Panc1 (cell line): ENCODE results near the gene SELENBP1. TPM values are rescaled to one million over a fixed set of nuclear protein-coding genes. Genes with fewer than 3 reads are reported as not detected.

Experiments
- ATAC-seq: fragments of 200-7000 bp; cut with Tn5 transposase; 2 replicates; pipeline ENCODE4 v1.9.1; 2020; ENCODE audit warnings: mild to moderate bottlenecking, moderate library complexity
- BruUV-seq: library from RNA; stranded (reverse); fragments of 400-500 nt; replicated peaks from 2 replicates; lab custom pipeline; 2021; lab: Mats Ljungman, UMichigan
- CTCF ChIA-PET: fragments of 300-600 bp; sonication (Branson Sonifier 250); formaldehyde crosslinking; loops from one replicate; lab custom pipeline; 2022; ENCODE audit warnings: antibody characterized with exemption; lab: Charles Lee
- POLR2A ChIA-PET: fragments of 300-600 bp; sonication (Branson Sonifier 250); formaldehyde crosslinking; loops from one replicate; lab custom pipeline; 2022; ENCODE audit warnings: antibody characterized with exemption; lab: Charles Lee
- DNase-seq: peaks from one replicate; pipeline ENCODE4 v3.0.0-alpha.2; 2010; ENCODE audit warnings: low read depth, low spot score
- H3K27ac ChIP-seq: 2 replicates; pipeline ENCODE4 v1.5.1; 2011; ENCODE audit warnings: mild to moderate bottlenecking, low read length, inconsistent platforms
- H3K27me3 ChIP-seq: fragments of 200-500 bp; sonication (Bioruptor generic); 2 replicates; pipeline ENCODE4 v1.6.0; 2014; ENCODE audit warnings: low read length, inconsistent platforms; ENCODE audit not compliant: control insufficient read depth, insufficient read depth
- H3K36me3 ChIP-seq: fragments of 200-500 bp; sonication (Bioruptor generic); 2 replicates; pipeline ENCODE4 v1.5.1; 2014; ENCODE audit warnings: inconsistent platforms, mild to moderate bottlenecking, low read length, moderate library complexity; ENCODE audit not compliant: control insufficient read depth, insufficient read depth
- H3K4me1 ChIP-seq: 2 replicates; pipeline ENCODE4 v1.5.1; 2011; ENCODE audit warnings: inconsistent platforms, mild to moderate bottlenecking, low read length, moderate library complexity; ENCODE audit not compliant: control insufficient read depth, insufficient read depth
- H3K4me3 ChIP-seq, 2 experiments: 2 replicates each; pipeline ENCODE4 v1.5.1; 2011 to 2012; ENCODE audit warnings: low read depth in 2 of 2, low read length in 2 of 2, mild to moderate bottlenecking in 2 of 2, inconsistent platforms in 1 of 2, moderate library complexity in 1 of 2
- H3K9me3 ChIP-seq: fragments of 200-500 bp; sonication (Bioruptor generic); 2 replicates; pipeline ENCODE4 v1.5.1; 2014; ENCODE audit warnings: low read depth, mild to moderate bottlenecking, inconsistent platforms, low read length, moderate library complexity; ENCODE audit not compliant: control insufficient read depth, insufficient read depth
- CTCF ChIP-seq: fragments of 450-650 bp; IDR thresholded peaks from 2 replicates; pipeline ENCODE4 v1.5.1; 2017; ENCODE audit warnings: mild to moderate bottlenecking
- POLR2AphosphoS5 ChIP-seq: IDR thresholded peaks from 2 replicates; pipeline ENCODE4 v1.6.1; 2012; ENCODE audit warnings: mild to moderate bottlenecking, low read depth, low read length, moderate library complexity
- REST ChIP-seq, 2 experiments: IDR thresholded peaks; 2 replicates each; pipeline ENCODE4 v1.6.1; 2011 to 2012; ENCODE audit warnings: low read depth in 2 of 2, control low read depth in 1 of 2, low read length in 1 of 2, mild to moderate bottlenecking in 1 of 2, moderate library complexity in 1 of 2; ENCODE audit not compliant: insufficient read depth in 1 of 2
- SIN3A ChIP-seq: IDR thresholded peaks from 2 replicates; pipeline ENCODE4 v1.6.1; 2012; ENCODE audit warnings: low read depth, mild to moderate bottlenecking, low read length, moderate library complexity, borderline replicate concordance; ENCODE audit not compliant: insufficient read depth
- TCF7L2 ChIP-seq: IDR thresholded peaks from 2 replicates; pipeline ENCODE4 v1.6.1; 2011; ENCODE audit warnings: mild to moderate bottlenecking, low read depth, low read length, inconsistent platforms
- in situ Hi-C: cut with HindIII; loops from 2 replicates; pipeline ENCODE4 v1.10.0; 2016; ENCODE audit warnings: low sequenced_read_pairs, low pct_unique_long_range_greater_than_20kb
- intact Hi-C: fragments of 100-400 bp; cut with micrococcal nuclease; formaldehyde crosslinking; loops from one replicate; pipeline ENCODE4 v1.10.0; 2022; ENCODE audit not compliant: unreplicated experiment
- total RNA-seq: library from RNA; stranded (reverse); gene quantifications from one replicate; pipeline ENCODE4 v1.2.1, GENCODE V29; 2021; ENCODE audit not compliant: unreplicated experiment

The SELENBP1 gene
- total RNA-seq, 1 experiment from 2014 or later = 5.9 TPM

- Histone ChIP-seq H3K4me1 (peaks cover 15% of the 10 kb centered on the region), H3K9me3 (no peaks in the 10 kb centered on the region), H3K4me3 (peak overlapping the region; percentile 79 to 82), H3K27ac (peak overlapping the region; percentile 97), H3K36me3 (peaks cover 5% of the 10 kb centered on the region; the same call in 1 of the 2 replicates), H3K27me3 (no peaks in the 10 kb centered on the region)
- intact Hi-C loops = no loop called here
- ChIA-PET CTCF (interaction anchor here (2.2 kb wide), 1 partner anchor 15 kb away, joined by 8 read pairs; no protein-coding TSS in a partner anchor), POLR2A (interaction anchor here (0.5 kb wide), 1 partner anchor 416 kb away, joined by 3 read pairs; no protein-coding TSS in a partner anchor)
- no peak for ATAC-seq
- TF ChIP-seq POLR2AphosphoS5 (no peak), REST (IDR thresholded peaks at IDR 0.05; ENCODE audit: insufficient read depth in 1 of 2, low read depth in 2 of 2, low read length in 1 of 2) (no peak), TCF7L2 (no peak), SIN3A (no peak), CTCF (no peak)
- in situ Hi-C loops = no loop called here
- no peak for DNase-seq
- TSS peak; percentile 80 for BruUV-seq
These were observed 46.7 kb downstream of the SELENBP1 start for GRCh38 chr1:151325646-151326429.

- Histone ChIP-seq H3K9me3 (no peaks in the 10 kb centered on the region), H3K27ac (no peak overlapping the region), H3K4me3 (no peak overlapping the region), H3K4me1 (peaks cover 15% of the 10 kb centered on the region), H3K27me3 (no peaks in the 10 kb centered on the region), H3K36me3 (peaks cover 5% of the 10 kb centered on the region; the same call in 1 of the 2 replicates)
- intact Hi-C loops = no loop called here
- ATAC-seq = no peak
- POLR2A ChIA-PET = interaction anchor here (0.5 kb wide), 1 partner anchor 416 kb away, joined by 3 read pairs; no protein-coding TSS in a partner anchor
- CTCF ChIA-PET = no interaction called here
- DNase-seq = no peak
- BruUV-seq = no TSS peak
- no peak for TF ChIP-seq TCF7L2
- TF ChIP-seq CTCF = no peak
- TF ChIP-seq POLR2AphosphoS5 = no peak
- in situ Hi-C loops = no loop called here
These were observed 47.3 kb downstream of the SELENBP1 start for GRCh38 chr1:151325231-151325630.
